ENCODE measurements around the gene RGP1.
A peak's percentile ranks its signal among the peaks of the same experiment; 100 is the strongest.

Gene RGP1

GRCh38 chr9:35759795-35760194, 10.7 kb downstream of the RGP1 start:
- no peak for FAIRE-seq
- TF ChIP-seq PAX5 (IDR thresholded peaks at IDR 0.05; ENCODE audit: insufficient read depth, low read length, severe bottlenecking) (no peak), POLR2AphosphoS5 (IDR thresholded peaks at IDR 0.05; ENCODE audit: low read depth, low read length) (no peak), POU2F2 (IDR thresholded peaks at IDR 0.05; ENCODE audit: low read depth, low read length) (no peak), TAF1 (IDR thresholded peaks at IDR 0.05; ENCODE audit: low read depth, low read length) (no peak), POLR2A (IDR thresholded peaks at IDR 0.05; ENCODE audit: low read depth, low read length) (no peak), SPI1 (IDR thresholded peaks at IDR 0.05; ENCODE audit: low read depth, low read length) (no peak)

GRCh38 chr9:35760651-35761050, 11.6 kb downstream of the RGP1 start:
- DNase-seq (ENCODE audit: insufficient read length, low spot score), result no peak
- no peak for FAIRE-seq
- TF ChIP-seq PAX5 (IDR thresholded peaks at IDR 0.05; ENCODE audit: insufficient read depth, low read length, severe bottlenecking) (no peak), POLR2A (IDR thresholded peaks at IDR 0.05; ENCODE audit: low read depth, low read length) (no peak), TAF1 (IDR thresholded peaks at IDR 0.05; ENCODE audit: low read depth, low read length) (no peak), POLR2AphosphoS5 (IDR thresholded peaks at IDR 0.05; ENCODE audit: low read depth, low read length) (no peak), POU2F2 (IDR thresholded peaks at IDR 0.05; ENCODE audit: low read depth, low read length) (no peak), SPI1 (IDR thresholded peaks at IDR 0.05; ENCODE audit: low read depth, low read length) (no peak)

More at GRCh38 chr9:35759795-35760194, 10.7 kb downstream of the RGP1 start:
- no peak for DNase-seq (ENCODE audit: insufficient read length, low spot score)

GRCh38 chr9:35763181-35763580, 14.1 kb downstream of the RGP1 start:
- TF ChIP-seq SPI1 (IDR thresholded peaks at IDR 0.05; ENCODE audit: low read depth, low read length) (no peak), PAX5 (IDR thresholded peaks at IDR 0.05; ENCODE audit: insufficient read depth, low read length, severe bottlenecking) (no peak)
- FAIRE-seq (no peak), DNase-seq (ENCODE audit: insufficient read length, low spot score) (no peak)

- no peak for FAIRE-seq
- DNase-seq (ENCODE audit: insufficient read length, low spot score), result no peak
- TF ChIP-seq SPI1 (IDR thresholded peaks at IDR 0.05; ENCODE audit: low read depth, low read length) (0 out of 2 replicates have a peak, but pooled peaks have one; percentile 8), POU2F2 (IDR thresholded peaks at IDR 0.05; ENCODE audit: low read depth, low read length) (no peak)
Observed at GRCh38 chr9:35763803-35764202, 14.7 kb downstream of the RGP1 start.

DNA sequence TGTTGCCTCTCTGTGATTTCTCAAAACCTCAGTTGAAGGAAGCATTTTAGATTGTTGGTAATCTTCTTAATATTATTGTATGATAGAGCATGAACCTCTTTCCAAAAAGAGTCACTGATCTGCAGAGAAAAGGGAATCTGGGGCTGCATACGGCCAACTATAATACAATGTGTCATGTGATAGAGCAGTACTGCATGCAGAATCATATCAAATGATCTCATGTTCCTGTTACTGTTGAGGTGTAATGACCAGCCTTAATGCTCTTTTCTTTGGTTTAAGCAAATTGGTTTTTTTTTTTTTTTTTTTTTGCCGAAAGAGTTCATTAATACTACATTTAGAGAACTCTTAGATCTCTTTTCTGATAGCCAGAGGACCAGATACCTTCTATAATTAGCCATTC, 17.9 kb downstream of the RGP1 start:
- no peak for FAIRE-seq
- TF ChIP-seq SPI1 (IDR thresholded peaks at IDR 0.05; ENCODE audit: low read depth, low read length) (no peak), POU2F2 (IDR thresholded peaks at IDR 0.05; ENCODE audit: low read depth, low read length) (no peak), PAX5 (IDR thresholded peaks at IDR 0.05; ENCODE audit: insufficient read depth, low read length, severe bottlenecking) (no peak), POLR2A (IDR thresholded peaks at IDR 0.05; ENCODE audit: low read depth, low read length) (no peak), POLR2AphosphoS5 (IDR thresholded peaks at IDR 0.05; ENCODE audit: low read depth, low read length) (no peak), TAF1 (IDR thresholded peaks at IDR 0.05; ENCODE audit: low read depth, low read length) (no peak)
- no peak for DNase-seq (ENCODE audit: insufficient read length, low spot score)

DNA sequence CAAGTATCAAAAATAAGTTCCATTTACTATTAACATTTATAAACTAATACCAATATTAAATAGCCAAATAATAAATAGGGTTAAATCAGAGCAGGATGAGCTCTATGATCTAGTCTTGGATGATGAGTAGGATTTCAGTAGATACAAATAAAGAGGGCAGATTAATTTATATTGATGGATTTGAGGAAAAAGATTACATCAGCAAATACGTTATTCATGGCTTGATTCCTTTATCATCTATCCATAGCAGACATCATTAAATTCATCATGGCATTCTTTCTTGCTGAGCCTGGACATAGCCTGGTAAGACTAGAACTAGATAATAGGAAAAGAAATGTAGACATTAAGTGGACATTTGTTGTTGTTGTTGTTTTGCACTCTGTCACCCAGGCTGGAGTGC, 18.4 kb downstream of the RGP1 start:
- TF ChIP-seq POLR2A (IDR thresholded peaks at IDR 0.05; ENCODE audit: low read depth, low read length) (no peak), TAF1 (IDR thresholded peaks at IDR 0.05; ENCODE audit: low read depth, low read length) (no peak), POLR2AphosphoS5 (IDR thresholded peaks at IDR 0.05; ENCODE audit: low read depth, low read length) (no peak), PAX5 (IDR thresholded peaks at IDR 0.05; ENCODE audit: insufficient read depth, low read length, severe bottlenecking) (no peak), SPI1 (IDR thresholded peaks at IDR 0.05; ENCODE audit: low read depth, low read length) (no peak), POU2F2 (IDR thresholded peaks at IDR 0.05; ENCODE audit: low read depth, low read length) (no peak)
- DNase-seq (ENCODE audit: insufficient read length, low spot score) (no peak), FAIRE-seq (no peak)

DNA sequence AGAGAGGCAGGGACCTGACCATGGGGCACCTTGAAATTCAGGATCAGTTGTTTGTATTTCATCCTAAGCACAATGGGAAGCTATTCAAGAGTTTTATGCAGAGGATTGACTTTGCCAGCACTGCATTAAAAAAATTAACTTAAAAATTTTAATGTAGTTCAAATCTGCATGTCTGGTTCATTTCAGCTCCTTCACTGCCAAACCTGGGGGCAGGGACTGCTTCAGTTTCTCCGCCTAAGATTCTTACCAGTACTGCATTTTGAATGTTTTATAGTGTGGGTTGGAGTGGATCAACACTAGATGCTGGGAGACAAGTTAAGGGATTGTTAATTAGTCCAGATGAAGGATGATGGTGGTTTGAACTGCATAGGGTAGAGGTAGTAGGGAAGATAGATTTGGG, 20.7 kb downstream of the RGP1 start:
- FAIRE-seq (no peak), DNase-seq (ENCODE audit: insufficient read length, low spot score) (no peak)
- no peak for TF ChIP-seq POU2F2 (IDR thresholded peaks at IDR 0.05; ENCODE audit: low read depth, low read length)
- TF ChIP-seq TAF1 (IDR thresholded peaks at IDR 0.05; ENCODE audit: low read depth, low read length), result no peak
- TF ChIP-seq PAX5 (IDR thresholded peaks at IDR 0.05; ENCODE audit: insufficient read depth, low read length, severe bottlenecking), result no peak
- no peak for TF ChIP-seq POLR2AphosphoS5 (IDR thresholded peaks at IDR 0.05; ENCODE audit: low read depth, low read length)

DNA sequence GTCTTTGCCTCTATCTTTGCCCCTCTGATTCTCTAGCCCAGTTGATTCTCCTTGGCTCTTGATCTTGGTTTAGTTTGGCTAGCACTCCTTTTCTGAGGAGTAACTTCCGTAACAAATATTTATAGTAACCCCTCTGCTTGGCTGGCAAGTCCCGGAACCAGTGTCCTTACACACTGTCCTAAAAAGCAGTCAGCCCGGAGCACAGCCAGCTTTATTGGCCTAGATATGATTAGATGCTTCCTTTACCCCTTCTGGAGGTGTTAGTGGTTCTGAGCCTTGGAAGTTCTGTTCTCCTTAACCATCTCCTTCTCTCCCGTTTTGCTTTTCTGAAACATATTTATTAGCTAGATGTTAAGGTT, 22.0 kb downstream of the RGP1 start:
- TF ChIP-seq POLR2AphosphoS5 (IDR thresholded peaks at IDR 0.05; ENCODE audit: low read depth, low read length) (no peak), SPI1 (IDR thresholded peaks at IDR 0.05; ENCODE audit: low read depth, low read length) (no peak), POU2F2 (IDR thresholded peaks at IDR 0.05; ENCODE audit: low read depth, low read length) (no peak), TAF1 (IDR thresholded peaks at IDR 0.05; ENCODE audit: low read depth, low read length) (no peak), POLR2A (IDR thresholded peaks at IDR 0.05; ENCODE audit: low read depth, low read length) (no peak), PAX5 (IDR thresholded peaks at IDR 0.05; ENCODE audit: insufficient read depth, low read length, severe bottlenecking) (no peak)
- no peak for FAIRE-seq

DNA sequence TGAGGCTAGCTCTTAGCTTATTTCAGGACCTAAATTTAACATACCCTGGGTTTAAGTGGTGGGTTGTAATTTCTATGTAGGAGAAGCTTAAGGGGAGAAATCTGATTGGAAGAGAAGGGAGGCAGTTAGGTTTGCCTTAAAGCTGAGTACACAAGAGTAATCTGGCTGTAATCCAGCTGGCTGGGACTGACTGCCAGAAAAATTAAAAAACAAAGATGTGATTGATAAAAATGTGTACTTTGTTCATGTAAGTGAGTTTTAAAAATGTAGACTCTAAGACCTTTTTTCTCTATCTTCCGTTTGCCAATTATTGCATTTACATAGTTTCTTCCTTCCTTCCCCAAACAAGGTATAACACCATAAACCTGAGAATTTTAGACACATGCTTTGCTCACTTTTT, 22.4 kb downstream of the RGP1 start:
- FAIRE-seq (no peak), DNase-seq (ENCODE audit: insufficient read length, low spot score) (no peak)
- TF ChIP-seq POLR2A (IDR thresholded peaks at IDR 0.05; ENCODE audit: low read depth, low read length) (no peak), TAF1 (IDR thresholded peaks at IDR 0.05; ENCODE audit: low read depth, low read length) (no peak), POLR2AphosphoS5 (IDR thresholded peaks at IDR 0.05; ENCODE audit: low read depth, low read length) (no peak), SPI1 (IDR thresholded peaks at IDR 0.05; ENCODE audit: low read depth, low read length) (no peak), PAX5 (IDR thresholded peaks at IDR 0.05; ENCODE audit: insufficient read depth, low read length, severe bottlenecking) (no peak), POU2F2 (IDR thresholded peaks at IDR 0.05; ENCODE audit: low read depth, low read length) (no peak)

More for the DNA sequence above, 22.0 kb downstream of the RGP1 start:
- DNase-seq (ENCODE audit: insufficient read length, low spot score), result no peak

GRCh38 chr9:35771943-35772342, 22.9 kb downstream of the RGP1 start:
- FAIRE-seq, result no peak
- TF ChIP-seq SPI1 (IDR thresholded peaks at IDR 0.05; ENCODE audit: low read depth, low read length) (no peak), POLR2A (IDR thresholded peaks at IDR 0.05; ENCODE audit: low read depth, low read length) (no peak), POU2F2 (IDR thresholded peaks at IDR 0.05; ENCODE audit: low read depth, low read length) (no peak), TAF1 (IDR thresholded peaks at IDR 0.05; ENCODE audit: low read depth, low read length) (no peak), PAX5 (IDR thresholded peaks at IDR 0.05; ENCODE audit: insufficient read depth, low read length, severe bottlenecking) (no peak), POLR2AphosphoS5 (IDR thresholded peaks at IDR 0.05; ENCODE audit: low read depth, low read length) (no peak)

More at GRCh38 chr9:35771943-35772342, 22.9 kb downstream of the RGP1 start:
- DNase-seq (ENCODE audit: insufficient read length, low spot score), result no peak
